Activated CD8-positive, alpha-beta T cell treated with anti-CD3 and anti-CD28 coated beads, Interleukin-2, amount 10 ng/mL, durations not matched to agents 7 days and 5 days (primary cell): ENCODE measurements around the gene KYNU. TPM values are rescaled to one million over a fixed set of nuclear protein-coding genes. Genes with fewer than 3 reads are reported as not detected.
"Not testable (repeated sequence)": the region's sequence is repeated elsewhere in the genome, so short reads cannot be mapped to it uniquely, and the experiment has no call there.

Source experiments
- ATAC-seq: fragments of 150-1000 bp; cut with Tn5 transposase; one replicate; pipeline ENCODE4 v1.10.0; 2021; ENCODE audit warnings: moderate library complexity
- CTCF ChIA-PET: fragments of 350-600 bp; sonication (Branson Sonifier 250); formaldehyde crosslinking; loops from one replicate; lab custom pipeline; 2021; ENCODE audit warnings: antibody characterized with exemption; lab: Charles Lee
- POLR2A ChIA-PET: fragments of 350-600 bp; sonication (Branson Sonifier 250); formaldehyde crosslinking; loops from one replicate; lab custom pipeline; 2021; ENCODE audit warnings: antibody characterized with exemption; lab: Charles Lee
- DNase-seq: peaks from one replicate; pipeline ENCODE4 v3.0.0-alpha.2; 2020
- H3K27ac Mint-ChIP-seq: one replicate; pipeline ENCODE4 v1.8.0; 2021; ENCODE audit warnings: mild to moderate bottlenecking, mixed read lengths
- H3K27me3 Mint-ChIP-seq: one replicate; pipeline ENCODE4 v1.8.0; 2021; ENCODE audit warnings: low read depth, mixed read lengths
- H3K36me3 Mint-ChIP-seq: one replicate; pipeline ENCODE4 v1.8.0; 2021; ENCODE audit warnings: low read depth, mixed read lengths
- H3K4me1 Mint-ChIP-seq: one replicate; pipeline ENCODE4 v1.8.0; 2021; ENCODE audit warnings: low read depth, mixed read lengths
- H3K4me3 Mint-ChIP-seq: one replicate; pipeline ENCODE4 v1.8.0; 2021; ENCODE audit warnings: mild to moderate bottlenecking, mixed read lengths
- H3K9me3 Mint-ChIP-seq: one replicate; pipeline ENCODE4 v1.8.0; 2022; ENCODE audit warnings: mixed read lengths; ENCODE audit not compliant: insufficient read depth
- total RNA-seq, 2 experiments: library from RNA; stranded (reverse); gene quantifications; one replicate each; pipeline ENCODE4 v1.2.3, GENCODE V29; 2021

Gene KYNU
- total RNA-seq, 2 experiments from 2014 or later: not detected

- no peak for ATAC-seq
- Mint-ChIP-seq H3K4me1 (peaks cover 20% of the 10 kb centered on the region), H3K4me3 (no peak overlapping the region), H3K36me3 (no peaks in the 10 kb centered on the region), H3K27me3 (peaks cover 2% of the 10 kb centered on the region), H3K9me3 (no peaks in the 10 kb centered on the region), H3K27ac (no peak overlapping the region)
- CTCF ChIA-PET: interaction anchor here (2.2 kb wide), 1 partner anchor 50 kb away, joined by 8 read pairs; no protein-coding TSS in a partner anchor
- DNase-seq: no peak
- POLR2A ChIA-PET: interaction anchor here (1.1 kb wide), 1 partner anchor 204 kb away, joined by 6 read pairs; no protein-coding TSS in a partner anchor
Measured at GRCh38 chr2:143084462-143084861, 207.0 kb downstream of the KYNU start.

GRCh38 chr2:143085125-143085784 is 207.8 kb downstream of the KYNU start:
- peaks cover 20% of the 10 kb centered on the region for H3K4me1 Mint-ChIP-seq
- no peak for DNase-seq

GRCh38 chr2:143087033-143087432 is 209.6 kb downstream of the KYNU start:
- POLR2A ChIA-PET: no interaction called here
- ATAC-seq: no peak
- no peak for DNase-seq
- no peak overlapping the region for H3K4me3 Mint-ChIP-seq
- H3K27ac Mint-ChIP-seq: no peak overlapping the region
- no peaks in the 10 kb centered on the region for H3K36me3 Mint-ChIP-seq
- CTCF ChIA-PET: interaction anchor here (1.0 to 2.7 kb wide), 4 partner anchors 10 to 172 kb away, joined by 3 to 9 read pairs (median 6); no protein-coding TSS in a partner anchor
- peaks cover 20% of the 10 kb centered on the region for H3K4me1 Mint-ChIP-seq
- no peaks in the 10 kb centered on the region for H3K9me3 Mint-ChIP-seq
- H3K27me3 Mint-ChIP-seq: no peaks in the 10 kb centered on the region

More at GRCh38 chr2:143085125-143085784, 207.8 kb downstream of the KYNU start:
- Mint-ChIP-seq H3K9me3 (no peaks in the 10 kb centered on the region), H3K4me3 (no peak overlapping the region), H3K36me3 (no peaks in the 10 kb centered on the region), H3K27me3 (no peaks in the 10 kb centered on the region), H3K27ac (no peak overlapping the region)
- ChIA-PET POLR2A (interaction anchor here (0.7 to 1.1 kb wide), 2 partner anchors 56 to 203 kb away, joined by 3 to 6 read pairs; no protein-coding TSS in a partner anchor), CTCF (interaction anchor here (0.7 to 1.1 kb wide), 3 partner anchors 26 to 137 kb away, joined by 3 to 5 read pairs (median 4); no protein-coding TSS in a partner anchor)
- ATAC-seq: no peak

- ChIA-PET CTCF (interaction anchor here (1.4 to 2.7 kb wide), 3 partner anchors 22 to 171 kb away, joined by 4 to 9 read pairs (median 9); no protein-coding TSS in a partner anchor), POLR2A (no interaction called here)
- peaks cover 20% of the 10 kb centered on the region for H3K4me1 Mint-ChIP-seq
- DNase-seq (no peak), ATAC-seq (no peak)
- no peaks in the 10 kb centered on the region for H3K9me3 Mint-ChIP-seq
- no peak overlapping the region for H3K4me3 Mint-ChIP-seq
- H3K36me3 Mint-ChIP-seq: no peaks in the 10 kb centered on the region
- no peak overlapping the region for H3K27ac Mint-ChIP-seq
- H3K27me3 Mint-ChIP-seq: no peaks in the 10 kb centered on the region
Measured at GRCh38 chr2:143088388-143088787, 210.9 kb downstream of the KYNU start.

- H3K36me3 Mint-ChIP-seq, H3K4me3 Mint-ChIP-seq, H3K27me3 Mint-ChIP-seq, H3K27ac Mint-ChIP-seq, POLR2A ChIA-PET, DNase-seq, ATAC-seq, H3K9me3 Mint-ChIP-seq: not testable (repeated sequence)
- CTCF ChIA-PET: interaction anchor here (1.4 to 2.7 kb wide), 2 partner anchors 55 to 169 kb away, joined by 4 to 9 read pairs; no protein-coding TSS in a partner anchor
- H3K4me1 Mint-ChIP-seq: peaks cover 11% of the 10 kb centered on the region
Measured at GRCh38 chr2:143089520-143089919, 212.1 kb downstream of the KYNU start.
